KMS-11 (cell line): Measurements from ENCODE around the gene CIBAR2.

ENCODE experiments used
- H2AFZ ChIP-seq: fragments of 200-600 bp; sonication (generic); 2 replicates; pipeline ENCODE4 v1.6.1; 2016; ENCODE audit warnings: antibody characterized with exemption, mixed run types, low read depth
- H3K27ac ChIP-seq: fragments of 200-600 bp; sonication (generic); 2 replicates; pipeline ENCODE4 v1.6.1; 2016; ENCODE audit warnings: mild to moderate bottlenecking, mixed run types
- H3K27me3 ChIP-seq: fragments of 200-600 bp; sonication (generic); 2 replicates; pipeline ENCODE4 v1.6.1; 2017; ENCODE audit warnings: mild to moderate bottlenecking, low read depth, mixed run types, moderate library complexity; ENCODE audit not compliant: insufficient read depth
- H3K36me3 ChIP-seq: fragments of 200-600 bp; sonication (generic); 2 replicates; pipeline ENCODE4 v1.6.1; 2017; ENCODE audit warnings: mild to moderate bottlenecking, mixed run types; ENCODE audit not compliant: insufficient read depth
- H3K4me1 ChIP-seq: fragments of 200-600 bp; sonication (generic); 2 replicates; pipeline ENCODE4 v1.6.1; 2016; ENCODE audit warnings: mild to moderate bottlenecking, low read depth, mixed run types; ENCODE audit not compliant: poor library complexity, severe bottlenecking
- H3K4me2 ChIP-seq: fragments of 200-600 bp; sonication (generic); 2 replicates; pipeline ENCODE4 v1.7.0; 2016; ENCODE audit warnings: mild to moderate bottlenecking, mixed run types
- H3K4me3 ChIP-seq: fragments of 200-600 bp; sonication (generic); IDR thresholded peaks from 2 replicates; pipeline ENCODE4 v1.6.1; 2017; ENCODE audit warnings: low read depth, low read length, mixed read lengths; ENCODE audit not compliant: insufficient read depth
- H3K79me2 ChIP-seq: fragments of 200-600 bp; sonication (generic); 2 replicates; pipeline ENCODE4 v1.6.1; 2016; ENCODE audit warnings: low read depth, mixed run types; ENCODE audit not compliant: insufficient read depth
- H3K9ac ChIP-seq: fragments of 200-600 bp; sonication (generic); 2 replicates; pipeline ENCODE4 v1.6.1; 2016; ENCODE audit warnings: mild to moderate bottlenecking, mixed run types
- H4K20me1 ChIP-seq: fragments of 200-600 bp; sonication (generic); 2 replicates; pipeline ENCODE4 v1.6.1; 2016; ENCODE audit warnings: mild to moderate bottlenecking, mixed run types; ENCODE audit not compliant: insufficient read depth
- TF ChIP-seq, protein P1 (sequence below): fragments of 200-600 bp; sonication (generic); conservative IDR thresholded peaks from 2 replicates; pipeline ENCODE4 v1.6.1; 2017; ENCODE audit warnings: low read depth, mild to moderate bottlenecking, antibody characterized with exemption, low read length, moderate library complexity, mixed read lengths

CIBAR2 gene

DNA sequence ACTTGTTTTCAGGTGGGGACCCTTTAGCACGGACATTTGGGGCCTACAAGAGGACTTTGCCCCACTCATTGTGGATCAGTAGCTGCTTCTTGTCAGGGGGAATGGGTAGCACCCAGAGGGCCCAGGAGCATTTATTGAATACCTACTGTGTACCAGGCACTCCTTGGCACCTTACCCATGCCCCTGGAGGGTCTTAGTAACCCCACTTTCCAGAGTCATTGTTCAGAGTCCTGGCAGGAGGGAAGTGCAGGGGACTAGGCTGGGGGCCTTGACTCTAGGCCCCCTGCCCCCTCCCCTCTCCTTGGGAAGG, 21.0 kb upstream of the CIBAR2 start:
- Histone ChIP-seq H3K36me3 (no peaks in the 10 kb centered on the region), H3K4me2 (no peak overlapping the region), H2AFZ (no peak overlapping the region), H3K4me3 (no peak overlapping the region), H3K9ac (no peak overlapping the region), H3K27me3 (peaks cover 95% of the 10 kb centered on the region), H3K27ac (no peak overlapping the region), H4K20me1 (no peaks in the 10 kb centered on the region), H3K79me2 (no peaks in the 10 kb centered on the region), H3K4me1 (no peaks in the 10 kb centered on the region)
- TF ChIP-seq, protein P1, sequence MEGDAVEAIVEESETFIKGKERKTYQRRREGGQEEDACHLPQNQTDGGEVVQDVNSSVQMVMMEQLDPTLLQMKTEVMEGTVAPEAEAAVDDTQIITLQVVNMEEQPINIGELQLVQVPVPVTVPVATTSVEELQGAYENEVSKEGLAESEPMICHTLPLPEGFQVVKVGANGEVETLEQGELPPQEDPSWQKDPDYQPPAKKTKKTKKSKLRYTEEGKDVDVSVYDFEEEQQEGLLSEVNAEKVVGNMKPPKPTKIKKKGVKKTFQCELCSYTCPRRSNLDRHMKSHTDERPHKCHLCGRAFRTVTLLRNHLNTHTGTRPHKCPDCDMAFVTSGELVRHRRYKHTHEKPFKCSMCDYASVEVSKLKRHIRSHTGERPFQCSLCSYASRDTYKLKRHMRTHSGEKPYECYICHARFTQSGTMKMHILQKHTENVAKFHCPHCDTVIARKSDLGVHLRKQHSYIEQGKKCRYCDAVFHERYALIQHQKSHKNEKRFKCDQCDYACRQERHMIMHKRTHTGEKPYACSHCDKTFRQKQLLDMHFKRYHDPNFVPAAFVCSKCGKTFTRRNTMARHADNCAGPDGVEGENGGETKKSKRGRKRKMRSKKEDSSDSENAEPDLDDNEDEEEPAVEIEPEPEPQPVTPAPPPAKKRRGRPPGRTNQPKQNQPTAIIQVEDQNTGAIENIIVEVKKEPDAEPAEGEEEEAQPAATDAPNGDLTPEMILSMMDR = no peak

GRCh38 chr16:85132456-85133289, 20.4 kb upstream of the CIBAR2 start:
- TF ChIP-seq, protein P1 = no peak
- H3K79me2 ChIP-seq = no peaks in the 10 kb centered on the region
- H4K20me1 ChIP-seq = no peaks in the 10 kb centered on the region
- H3K36me3 ChIP-seq = no peaks in the 10 kb centered on the region
- peaks cover 95% of the 10 kb centered on the region for H3K27me3 ChIP-seq
- H3K4me2 ChIP-seq = no peak overlapping the region
- no peaks in the 10 kb centered on the region for H3K4me1 ChIP-seq
- H3K27ac ChIP-seq = no peak overlapping the region
- no peak overlapping the region for H3K9ac ChIP-seq
- no peak overlapping the region for H2AFZ ChIP-seq
- no peak overlapping the region for H3K4me3 ChIP-seq

DNA sequence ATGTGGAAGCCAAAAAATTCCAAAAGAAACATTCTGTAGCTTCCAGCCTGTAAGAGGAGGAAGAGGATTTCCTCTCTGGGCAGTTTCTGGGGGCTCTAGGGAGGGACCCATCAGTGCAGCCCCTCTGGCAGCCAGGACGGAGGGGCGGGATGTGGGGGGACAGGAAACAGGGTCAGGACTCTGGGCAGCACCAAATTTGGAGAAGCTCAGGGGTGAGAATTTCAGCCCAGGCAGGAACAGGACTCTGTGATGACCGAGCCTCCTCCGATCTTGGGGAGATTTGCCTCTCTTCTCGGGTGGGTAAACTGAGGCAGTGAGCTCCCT, 18.4 kb upstream of the CIBAR2 start:
- no peak overlapping the region for H3K4me3 ChIP-seq
- no peaks in the 10 kb centered on the region for H3K4me1 ChIP-seq
- H3K27ac ChIP-seq = no peak overlapping the region
- no peaks in the 10 kb centered on the region for H3K79me2 ChIP-seq
- no peak overlapping the region for H2AFZ ChIP-seq
- H3K36me3 ChIP-seq = no peaks in the 10 kb centered on the region
- no peaks in the 10 kb centered on the region for H4K20me1 ChIP-seq
- H3K4me2 ChIP-seq = no peak overlapping the region
- peaks cover 95% of the 10 kb centered on the region for H3K27me3 ChIP-seq
- TF ChIP-seq, protein P1 = no peak
- no peak overlapping the region for H3K9ac ChIP-seq

- no peaks in the 10 kb centered on the region for H4K20me1 ChIP-seq
- H3K4me1 ChIP-seq = no peaks in the 10 kb centered on the region
- H2AFZ ChIP-seq = no peak overlapping the region
- H3K4me2 ChIP-seq = no peak overlapping the region
- H3K27ac ChIP-seq = no peak overlapping the region
- H3K4me3 ChIP-seq = no peak overlapping the region
- no peaks in the 10 kb centered on the region for H3K36me3 ChIP-seq
- no peak overlapping the region for H3K9ac ChIP-seq
- peaks cover 90% of the 10 kb centered on the region for H3K27me3 ChIP-seq
- no peaks in the 10 kb centered on the region for H3K79me2 ChIP-seq
- TF ChIP-seq, protein P1 = no peak
These were observed 17.8 kb upstream of the CIBAR2 start for GRCh38 chr16:85129876-85130704.
